ENCODE measurements around the gene FAM83E. TPM values are rescaled to one million over a fixed set of nuclear protein-coding genes. Genes with fewer than 3 reads are reported as not detected.
"Not testable (repeated sequence)": the region's sequence is repeated elsewhere in the genome, so short reads cannot be mapped to it uniquely, and the experiment has no call there.

Gene FAM83E
- total and polyA plus RNA-seq, 2 experiments from 2014 or later = 1.0 to 2.3 TPM

DNA sequence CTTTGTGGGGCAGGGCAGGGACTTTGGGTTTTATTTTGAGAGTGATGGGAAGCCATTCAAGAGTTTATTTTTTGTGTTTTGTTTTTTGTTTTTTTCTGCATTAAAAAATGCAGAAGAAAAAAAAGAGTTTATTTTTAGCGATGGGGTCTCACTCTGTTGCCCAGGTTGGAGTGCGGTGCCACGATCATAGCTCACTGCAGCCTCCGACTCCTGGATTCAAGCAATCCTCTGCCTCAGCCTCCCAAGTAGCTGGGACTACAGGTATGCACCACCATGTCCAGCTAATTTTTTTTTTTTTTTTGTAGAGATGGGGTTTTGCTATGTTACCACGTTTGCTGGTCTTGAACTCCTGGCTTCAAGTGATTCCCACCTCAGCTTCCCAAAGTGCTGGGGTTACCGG, 43.6 kb upstream of the FAM83E start:
- peaks cover 4% of the 10 kb centered on the region; the same call in 1 of the 3 replicates for H3K36me3 Mint-ChIP-seq (ENCODE audit: low read depth)
- no peak for ATAC-seq
- H3K27me3 ChIP-seq (ENCODE audit: insufficient read depth) = no peaks in the 10 kb centered on the region
- no peak overlapping the region for H2AFZ ChIP-seq
- H3K4me3 ChIP-seq = no peak overlapping the region
- no peaks in the 10 kb centered on the region for H3K79me2 ChIP-seq (replicated peaks; ENCODE audit: insufficient read depth)
- peaks cover 10% of the 10 kb centered on the region for H3K27me3 Mint-ChIP-seq (ENCODE audit: insufficient read depth, low read depth, poor library complexity)
- no peak overlapping the region for H3K27ac Mint-ChIP-seq
- H3K9me3 Mint-ChIP-seq = peaks cover 8% of the 10 kb centered on the region
- DNase-seq (ENCODE audit: low spot score) = no peak
- no peaks in the 10 kb centered on the region for H3K36me3 ChIP-seq (ENCODE audit: insufficient read depth)
- H3K9me2 ChIP-seq (ENCODE audit: insufficient read depth) = no peaks in the 10 kb centered on the region
- no peak for TF ChIP-seq ZNF114 (CRISPR knock-in tag; IDR thresholded peaks at IDR 0.05)
- no peaks in the 10 kb centered on the region for H3F3A ChIP-seq (replicated peaks; ENCODE audit: low read depth)
- no peaks in the 10 kb centered on the region for H3K4me1 ChIP-seq (ENCODE audit: insufficient read depth)
- H4K20me1 ChIP-seq (replicated peaks; ENCODE audit: insufficient read depth) = no peaks in the 10 kb centered on the region
- H3K4me2 ChIP-seq = no peak overlapping the region
- peaks cover 7% of the 10 kb centered on the region for H3K4me1 Mint-ChIP-seq
- H3K27ac ChIP-seq (ENCODE audit: low read depth) = no peak overlapping the region
- no peak overlapping the region for H3K4me3 Mint-ChIP-seq

DNA sequence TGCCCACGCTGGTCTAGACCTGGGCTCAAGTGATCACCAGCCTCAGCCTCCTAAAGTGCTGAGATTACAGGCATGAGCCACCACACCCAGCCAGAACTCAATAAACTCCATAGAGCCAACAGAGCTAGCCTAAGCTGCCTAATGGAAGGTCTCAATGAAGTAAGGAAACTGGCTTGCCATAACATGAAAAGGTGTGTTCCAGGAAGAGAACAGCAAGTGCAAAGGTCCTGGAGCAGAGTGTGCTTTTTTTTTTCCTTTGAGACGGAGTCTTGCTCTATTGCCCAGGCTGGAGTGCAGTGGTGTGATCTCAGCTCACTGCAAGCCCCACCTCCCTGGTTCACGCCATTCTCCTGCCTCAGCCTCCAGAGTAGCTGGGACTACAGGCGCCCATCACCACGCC, 43.0 kb upstream of the FAM83E start:
- not testable (repeated sequence) for H3K4me2 ChIP-seq; H3K27me3 ChIP-seq (ENCODE audit: insufficient read depth); H3K27ac ChIP-seq (ENCODE audit: low read depth); H3F3A ChIP-seq (replicated peaks; ENCODE audit: low read depth); H3K27ac Mint-ChIP-seq; H3K4me1 ChIP-seq (ENCODE audit: insufficient read depth); H2AFZ ChIP-seq; DNase-seq (ENCODE audit: low spot score); H3K4me3 Mint-ChIP-seq; H3K9me2 ChIP-seq (ENCODE audit: insufficient read depth); H3K9me3 Mint-ChIP-seq; H3K36me3 Mint-ChIP-seq (ENCODE audit: low read depth); H3K36me3 ChIP-seq (ENCODE audit: insufficient read depth); H4K20me1 ChIP-seq (replicated peaks; ENCODE audit: insufficient read depth); H3K4me3 ChIP-seq; H3K4me1 Mint-ChIP-seq; ATAC-seq; H3K79me2 ChIP-seq (replicated peaks; ENCODE audit: insufficient read depth); H3K27me3 Mint-ChIP-seq (ENCODE audit: insufficient read depth, low read depth, poor library complexity)

DNA sequence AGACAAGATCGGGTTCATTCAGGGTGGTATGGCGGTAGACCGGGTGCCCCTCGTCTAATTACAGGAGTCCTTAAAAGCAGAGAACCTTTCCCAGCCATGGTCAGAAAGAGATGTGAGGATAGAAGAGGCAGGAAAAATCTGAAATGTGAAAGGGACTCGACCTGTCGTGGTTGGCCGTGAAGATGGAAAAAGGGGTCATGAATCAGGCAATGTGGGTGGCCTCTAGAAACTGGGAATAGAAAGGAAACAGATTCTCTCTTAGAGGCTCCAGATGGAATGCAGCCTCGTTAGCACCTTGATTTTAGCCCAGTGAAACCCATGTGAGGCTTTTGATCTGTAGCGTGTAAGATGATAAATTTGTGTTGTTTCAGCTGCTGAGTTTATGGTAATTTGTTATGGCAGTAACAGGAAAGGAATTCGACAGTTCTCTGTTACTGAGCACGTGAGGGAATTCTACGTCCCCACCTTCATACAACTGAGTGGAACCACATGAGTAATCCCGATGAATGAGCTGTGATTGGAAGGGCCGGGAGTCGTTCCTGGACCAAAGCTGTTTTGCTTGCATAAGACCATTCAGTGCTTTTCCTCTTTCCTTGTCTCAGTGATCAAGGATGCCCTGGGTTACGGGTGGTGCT, 42.1 kb upstream of the FAM83E start:
- no peak overlapping the region for H3K27ac ChIP-seq (ENCODE audit: low read depth)
- Mint-ChIP-seq H3K27me3 (ENCODE audit: insufficient read depth, low read depth, poor library complexity) (peaks cover 9% of the 10 kb centered on the region), H3K36me3 (ENCODE audit: low read depth) (peaks cover 4% of the 10 kb centered on the region; the same call in 2 of the 3 replicates)
- TF ChIP-seq NANOG (IDR thresholded peaks at IDR 0.05; ENCODE audit: borderline replicate concordance) = no peak
- TF ChIP-seq, protein P1, sequence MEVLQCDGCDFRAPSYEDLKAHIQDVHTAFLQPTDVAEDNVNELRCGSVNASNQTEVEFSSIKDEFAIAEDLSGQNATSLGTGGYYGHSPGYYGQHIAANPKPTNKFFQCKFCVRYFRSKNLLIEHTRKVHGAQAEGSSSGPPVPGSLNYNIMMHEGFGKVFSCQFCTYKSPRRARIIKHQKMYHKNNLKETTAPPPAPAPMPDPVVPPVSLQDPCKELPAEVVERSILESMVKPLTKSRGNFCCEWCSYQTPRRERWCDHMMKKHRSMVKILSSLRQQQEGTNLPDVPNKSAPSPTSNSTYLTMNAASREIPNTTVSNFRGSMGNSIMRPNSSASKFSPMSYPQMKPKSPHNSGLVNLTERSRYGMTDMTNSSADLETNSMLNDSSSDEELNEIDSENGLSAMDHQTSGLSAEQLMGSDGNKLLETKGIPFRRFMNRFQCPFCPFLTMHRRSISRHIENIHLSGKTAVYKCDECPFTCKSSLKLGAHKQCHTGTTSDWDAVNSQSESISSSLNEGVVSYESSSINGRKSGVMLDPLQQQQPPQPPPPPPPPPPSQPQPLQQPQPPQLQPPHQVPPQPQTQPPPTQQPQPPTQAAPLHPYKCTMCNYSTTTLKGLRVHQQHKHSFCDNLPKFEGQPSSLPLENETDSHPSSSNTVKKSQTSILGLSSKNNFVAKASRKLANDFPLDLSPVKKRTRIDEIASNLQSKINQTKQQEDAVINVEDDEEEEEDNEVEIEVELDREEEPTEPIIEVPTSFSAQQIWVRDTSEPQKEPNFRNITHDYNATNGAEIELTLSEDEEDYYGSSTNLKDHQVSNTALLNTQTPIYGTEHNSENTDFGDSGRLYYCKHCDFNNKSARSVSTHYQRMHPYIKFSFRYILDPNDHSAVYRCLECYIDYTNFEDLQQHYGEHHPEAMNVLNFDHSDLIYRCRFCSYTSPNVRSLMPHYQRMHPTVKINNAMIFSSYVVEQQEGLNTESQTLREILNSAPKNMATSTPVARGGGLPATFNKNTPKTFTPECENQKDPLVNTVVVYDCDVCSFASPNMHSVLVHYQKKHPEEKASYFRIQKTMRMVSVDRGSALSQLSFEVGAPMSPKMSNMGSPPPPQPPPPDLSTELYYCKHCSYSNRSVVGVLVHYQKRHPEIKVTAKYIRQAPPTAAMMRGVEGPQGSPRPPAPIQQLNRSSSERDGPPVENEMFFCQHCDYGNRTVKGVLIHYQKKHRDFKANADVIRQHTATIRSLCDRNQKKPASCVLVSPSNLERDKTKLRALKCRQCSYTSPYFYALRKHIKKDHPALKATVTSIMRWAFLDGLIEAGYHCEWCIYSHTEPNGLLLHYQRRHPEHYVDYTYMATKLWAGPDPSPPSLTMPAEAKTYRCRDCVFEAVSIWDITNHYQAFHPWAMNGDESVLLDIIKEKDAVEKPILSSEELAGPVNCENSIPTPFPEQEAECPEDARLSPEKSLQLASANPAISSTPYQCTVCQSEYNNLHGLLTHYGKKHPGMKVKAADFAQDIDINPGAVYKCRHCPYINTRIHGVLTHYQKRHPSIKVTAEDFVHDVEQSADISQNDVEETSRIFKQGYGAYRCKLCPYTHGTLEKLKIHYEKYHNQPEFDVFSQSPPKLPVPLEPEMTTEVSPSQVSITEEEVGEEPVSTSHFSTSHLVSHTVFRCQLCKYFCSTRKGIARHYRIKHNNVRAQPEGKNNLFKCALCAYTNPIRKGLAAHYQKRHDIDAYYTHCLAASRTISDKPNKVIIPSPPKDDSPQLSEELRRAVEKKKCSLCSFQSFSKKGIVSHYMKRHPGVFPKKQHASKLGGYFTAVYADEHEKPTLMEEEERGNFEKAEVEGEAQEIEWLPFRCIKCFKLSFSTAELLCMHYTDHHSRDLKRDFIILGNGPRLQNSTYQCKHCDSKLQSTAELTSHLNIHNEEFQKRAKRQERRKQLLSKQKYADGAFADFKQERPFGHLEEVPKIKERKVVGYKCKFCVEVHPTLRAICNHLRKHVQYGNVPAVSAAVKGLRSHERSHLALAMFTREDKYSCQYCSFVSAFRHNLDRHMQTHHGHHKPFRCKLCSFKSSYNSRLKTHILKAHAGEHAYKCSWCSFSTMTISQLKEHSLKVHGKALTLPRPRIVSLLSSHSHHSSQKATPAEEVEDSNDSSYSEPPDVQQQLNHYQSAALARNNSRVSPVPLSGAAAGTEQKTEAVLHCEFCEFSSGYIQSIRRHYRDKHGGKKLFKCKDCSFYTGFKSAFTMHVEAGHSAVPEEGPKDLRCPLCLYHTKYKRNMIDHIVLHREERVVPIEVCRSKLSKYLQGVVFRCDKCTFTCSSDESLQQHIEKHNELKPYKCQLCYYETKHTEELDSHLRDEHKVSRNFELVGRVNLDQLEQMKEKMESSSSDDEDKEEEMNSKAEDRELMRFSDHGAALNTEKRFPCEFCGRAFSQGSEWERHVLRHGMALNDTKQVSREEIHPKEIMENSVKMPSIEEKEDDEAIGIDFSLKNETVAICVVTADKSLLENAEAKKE (CRISPR knock-in tag; IDR thresholded peaks at IDR 0.05) = no peak
- no peak for TF ChIP-seq STAT1 (IDR thresholded peaks at IDR 0.05; ENCODE audit: unreplicated experiment)
- no peak for TF ChIP-seq CREB1 (CRISPR knock-in tag; IDR thresholded peaks at IDR 0.05; ENCODE audit: low read depth)
- no peak for TF ChIP-seq EZH2phosphoT487 (IDR thresholded peaks at IDR 0.05; ENCODE audit: unreplicated experiment)
- TF ChIP-seq, protein P2, sequence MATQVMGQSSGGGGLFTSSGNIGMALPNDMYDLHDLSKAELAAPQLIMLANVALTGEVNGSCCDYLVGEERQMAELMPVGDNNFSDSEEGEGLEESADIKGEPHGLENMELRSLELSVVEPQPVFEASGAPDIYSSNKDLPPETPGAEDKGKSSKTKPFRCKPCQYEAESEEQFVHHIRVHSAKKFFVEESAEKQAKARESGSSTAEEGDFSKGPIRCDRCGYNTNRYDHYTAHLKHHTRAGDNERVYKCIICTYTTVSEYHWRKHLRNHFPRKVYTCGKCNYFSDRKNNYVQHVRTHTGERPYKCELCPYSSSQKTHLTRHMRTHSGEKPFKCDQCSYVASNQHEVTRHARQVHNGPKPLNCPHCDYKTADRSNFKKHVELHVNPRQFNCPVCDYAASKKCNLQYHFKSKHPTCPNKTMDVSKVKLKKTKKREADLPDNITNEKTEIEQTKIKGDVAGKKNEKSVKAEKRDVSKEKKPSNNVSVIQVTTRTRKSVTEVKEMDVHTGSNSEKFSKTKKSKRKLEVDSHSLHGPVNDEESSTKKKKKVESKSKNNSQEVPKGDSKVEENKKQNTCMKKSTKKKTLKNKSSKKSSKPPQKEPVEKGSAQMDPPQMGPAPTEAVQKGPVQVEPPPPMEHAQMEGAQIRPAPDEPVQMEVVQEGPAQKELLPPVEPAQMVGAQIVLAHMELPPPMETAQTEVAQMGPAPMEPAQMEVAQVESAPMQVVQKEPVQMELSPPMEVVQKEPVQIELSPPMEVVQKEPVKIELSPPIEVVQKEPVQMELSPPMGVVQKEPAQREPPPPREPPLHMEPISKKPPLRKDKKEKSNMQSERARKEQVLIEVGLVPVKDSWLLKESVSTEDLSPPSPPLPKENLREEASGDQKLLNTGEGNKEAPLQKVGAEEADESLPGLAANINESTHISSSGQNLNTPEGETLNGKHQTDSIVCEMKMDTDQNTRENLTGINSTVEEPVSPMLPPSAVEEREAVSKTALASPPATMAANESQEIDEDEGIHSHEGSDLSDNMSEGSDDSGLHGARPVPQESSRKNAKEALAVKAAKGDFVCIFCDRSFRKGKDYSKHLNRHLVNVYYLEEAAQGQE (IDR thresholded peaks at IDR 0.05; ENCODE audit: unreplicated experiment) = no peak

More for the DNA sequence above, 42.1 kb upstream of the FAM83E start:
- H3K9me2 ChIP-seq (ENCODE audit: insufficient read depth) = no peaks in the 10 kb centered on the region
- no peaks in the 10 kb centered on the region for H3K4me1 ChIP-seq (ENCODE audit: insufficient read depth)
- H3K79me2 ChIP-seq (replicated peaks; ENCODE audit: insufficient read depth) = no peaks in the 10 kb centered on the region
- ATAC-seq (peak; percentile 18; the same call in 2 of the 3 replicates), DNase-seq (ENCODE audit: low spot score) (no peak)
- no peak overlapping the region for H3K4me2 ChIP-seq
- H4K20me1 ChIP-seq (replicated peaks; ENCODE audit: insufficient read depth) = no peaks in the 10 kb centered on the region
- peak overlapping the region; percentile 11; the same call in 1 of the 2 replicates for H2AFZ ChIP-seq
- Mint-ChIP-seq H3K4me3 (no peak overlapping the region), H3K27ac (no peak overlapping the region), H3K9me3 (peaks cover 8% of the 10 kb centered on the region), H3K4me1 (peaks cover 11% of the 10 kb centered on the region)
- H3K4me3 ChIP-seq = no peak overlapping the region
- H3K36me3 ChIP-seq (ENCODE audit: insufficient read depth) = no peaks in the 10 kb centered on the region
- H3K27me3 ChIP-seq (ENCODE audit: insufficient read depth) = no peaks in the 10 kb centered on the region
- H3F3A ChIP-seq (replicated peaks; ENCODE audit: low read depth) = no peaks in the 10 kb centered on the region
